Stimulated activated CD8-positive, alpha-beta memory T cell treated with anti-CD3 and anti-CD28 coated beads, Interleukin-15, amount 100 ng/mL, for 24 hours (primary cell): ENCODE results near the gene EHD4.

Experiments used
- DNase-seq: peaks from one replicate; pipeline ENCODE4 v3.0.0-alpha.2; 2020; ENCODE audit warnings: low read depth

Gene EHD4

DNA sequence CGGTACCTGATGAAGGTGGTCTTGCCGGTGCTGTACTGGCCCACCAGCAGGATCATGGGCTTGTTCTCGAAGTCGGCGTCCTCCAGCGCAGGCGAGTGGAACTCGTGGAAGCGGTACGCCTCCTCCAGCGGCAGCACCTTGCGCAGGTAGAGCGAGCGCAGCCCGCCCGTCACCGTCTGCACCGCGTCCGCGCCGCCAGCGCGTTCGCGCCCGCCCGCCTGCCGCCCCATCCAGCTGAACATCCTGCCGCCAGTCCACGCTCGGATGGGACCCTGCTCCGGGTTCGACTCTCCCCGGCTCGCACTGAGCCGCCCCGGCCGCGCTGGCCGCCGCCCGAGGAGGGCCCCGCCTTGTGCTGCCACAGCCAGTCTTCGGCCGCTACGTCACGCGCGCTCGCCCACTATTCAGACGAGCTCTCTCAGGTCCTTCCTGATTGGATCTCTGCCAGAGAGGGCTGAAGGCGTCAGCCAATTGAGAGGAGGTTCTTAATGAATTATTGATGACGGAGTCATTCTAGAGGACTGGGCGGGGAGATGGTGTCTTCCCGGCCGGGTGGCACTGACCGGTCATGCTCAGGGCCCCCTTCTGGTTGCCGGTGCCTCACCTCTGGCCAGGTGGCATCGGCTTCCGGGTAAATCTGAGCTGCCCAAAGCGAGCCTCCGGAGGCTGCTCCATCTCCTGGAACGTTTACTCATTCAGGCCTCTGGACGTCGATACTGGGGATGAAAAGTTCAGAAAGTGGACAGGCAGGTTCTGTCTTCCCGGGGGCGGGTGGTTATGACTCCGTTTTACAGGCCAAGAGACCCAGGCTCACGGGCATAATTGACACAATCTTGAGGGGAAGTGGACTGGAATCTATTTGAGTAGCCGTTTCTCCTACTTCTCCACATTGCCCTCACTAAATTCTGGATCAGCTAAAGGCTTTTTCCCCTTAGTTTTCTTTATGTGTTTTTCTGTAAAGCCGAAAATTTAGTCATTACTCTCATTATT lies at the start of gene EHD4:
Gene EHD4, minus strand, starts transcription at position 305 of the 990 bp plus-strand sequence. Its CDS starts 63 bp downstream, at position 242.
- peak; percentile 80 for DNase-seq

DNA sequence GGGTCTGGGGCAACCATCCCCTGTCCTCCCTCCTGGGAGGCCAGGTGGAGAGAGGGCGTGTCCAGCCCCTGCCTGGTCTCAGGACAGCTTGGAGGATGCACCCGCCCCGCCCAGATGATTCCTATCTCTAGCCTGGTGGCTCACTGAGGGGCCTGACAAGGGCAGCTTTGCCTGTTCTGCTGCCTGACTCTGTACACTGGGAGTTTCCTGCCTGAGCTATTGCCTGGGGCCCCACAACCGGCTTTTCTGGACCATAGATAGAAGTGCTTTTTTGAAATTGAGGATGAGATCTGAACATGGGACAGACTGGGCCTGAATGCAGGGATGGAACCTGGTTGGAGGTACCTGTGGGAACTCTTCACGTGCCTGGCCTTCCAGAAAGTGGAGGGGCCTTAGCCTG lies 49.2 kb upstream of the EHD4 start:
- no peak for DNase-seq

DNA sequence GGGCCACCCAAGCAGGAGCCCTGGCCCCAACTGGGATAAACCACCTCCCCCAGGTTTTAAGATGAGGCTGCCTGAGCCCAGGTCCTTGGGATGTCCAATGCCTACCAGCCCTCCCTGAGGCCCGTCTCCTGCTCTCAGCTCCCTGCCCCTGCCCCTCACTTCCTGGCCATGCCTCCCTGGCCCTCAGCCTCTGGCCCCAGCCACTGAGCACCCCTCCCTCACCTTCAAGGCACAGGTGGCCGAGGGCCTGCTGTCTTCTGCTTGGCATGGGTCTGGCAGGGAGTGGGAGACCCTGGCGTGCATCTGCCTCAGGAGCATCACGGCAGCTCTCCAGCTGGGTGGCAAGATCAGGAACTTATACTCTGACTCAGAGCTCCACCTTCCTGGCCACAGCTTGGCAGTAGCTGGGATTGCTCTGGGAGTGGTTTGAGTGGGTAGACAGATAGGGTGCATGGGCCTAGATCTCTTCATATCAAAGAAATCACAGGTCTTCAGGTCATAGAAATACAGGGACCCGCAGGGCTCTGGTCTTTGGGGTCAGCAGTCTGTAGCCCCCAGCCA lies 48.4 kb upstream of the EHD4 start, which contains the start of gene PLA2G4E:
Gene PLA2G4E, minus strand, starts transcription at position 330 of the 561 bp plus-strand sequence. Its CDS starts 12 bp downstream, at position 318.
- no peak for DNase-seq

DNA sequence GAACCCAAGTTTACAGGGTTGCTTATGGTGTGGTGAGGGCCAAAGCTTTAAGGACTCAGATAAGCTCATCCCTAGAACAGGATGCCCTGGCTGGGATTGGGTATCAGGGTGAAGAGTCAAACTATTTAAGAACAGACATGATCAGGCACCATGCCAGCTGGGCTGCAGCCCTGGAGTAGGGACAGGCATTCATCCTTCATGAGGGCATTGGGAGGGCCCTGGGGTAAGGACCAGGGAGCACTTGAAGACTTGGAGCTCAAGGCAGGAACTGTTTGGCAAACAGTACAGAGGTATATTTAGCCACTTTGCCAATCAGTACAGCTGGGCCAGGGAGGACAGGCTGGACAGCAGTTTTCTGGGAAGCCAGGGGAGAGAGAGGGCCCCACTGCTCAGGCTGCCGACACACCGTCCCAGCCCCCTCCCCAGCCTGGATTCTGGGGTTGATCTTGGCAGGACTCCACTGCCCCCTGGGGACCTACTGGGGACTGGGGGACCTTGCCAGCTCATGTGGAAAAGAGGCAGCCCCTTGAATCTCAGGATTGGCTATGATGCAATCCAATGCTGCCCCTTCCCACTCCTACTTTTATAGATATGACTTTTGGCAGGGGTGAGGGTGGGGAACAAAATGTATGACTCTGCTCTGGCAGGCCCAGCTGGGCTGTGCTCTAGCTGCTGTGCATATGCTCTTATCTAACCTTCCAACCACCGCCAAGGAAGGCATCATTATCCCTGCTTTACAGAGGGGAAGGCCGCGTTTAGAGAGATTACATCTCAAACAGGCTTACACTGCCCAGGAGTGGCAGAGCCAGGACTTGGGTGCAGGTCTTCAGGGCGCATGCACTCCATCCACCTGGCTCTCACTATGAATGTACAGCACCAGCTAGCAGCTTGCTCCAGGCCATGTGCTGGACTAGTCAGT lies 46.2 kb upstream of the EHD4 start:
- DNase-seq = no peak

DNA sequence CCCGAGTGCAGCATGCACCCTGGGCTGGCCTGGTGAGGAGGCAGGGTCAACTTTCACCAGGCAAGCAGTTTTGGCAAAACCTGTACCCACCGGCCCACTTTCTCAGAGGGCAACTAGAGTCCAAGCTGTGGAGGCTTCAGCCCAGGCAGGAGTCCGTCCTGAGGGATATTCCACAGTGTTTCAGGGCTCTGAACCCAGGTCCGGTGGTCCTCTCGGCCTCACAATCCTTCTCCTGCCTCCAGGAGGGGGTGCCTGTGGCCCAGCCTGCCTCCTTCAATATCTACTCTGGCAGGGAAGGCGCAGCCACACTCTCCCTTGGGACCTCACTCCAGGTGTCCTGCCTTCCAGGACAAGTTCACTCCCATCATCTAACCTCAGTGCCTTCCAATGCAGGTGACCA lies 44.6 kb upstream of the EHD4 start:
- no peak for DNase-seq

DNA sequence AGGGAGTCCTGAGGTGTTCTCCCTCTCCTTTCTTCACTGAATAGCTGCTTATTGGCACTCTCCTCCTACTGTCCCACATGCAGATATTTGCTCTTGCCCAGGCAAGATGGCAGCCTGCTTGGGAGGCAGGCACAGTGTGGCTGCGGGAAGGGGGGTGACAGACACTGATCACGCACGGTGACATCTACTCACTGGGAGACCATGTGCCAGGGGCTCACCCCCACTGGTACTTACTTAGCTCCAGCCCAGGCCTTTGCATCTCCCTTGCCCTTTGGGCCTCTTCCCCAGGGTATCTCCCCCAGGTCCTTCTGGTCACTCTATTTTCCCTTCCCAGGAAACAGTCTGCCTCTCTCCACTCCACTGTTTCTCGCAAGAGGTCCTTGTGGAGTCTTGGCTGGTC lies 42.0 kb upstream of the EHD4 start:
- no peak for DNase-seq

DNA sequence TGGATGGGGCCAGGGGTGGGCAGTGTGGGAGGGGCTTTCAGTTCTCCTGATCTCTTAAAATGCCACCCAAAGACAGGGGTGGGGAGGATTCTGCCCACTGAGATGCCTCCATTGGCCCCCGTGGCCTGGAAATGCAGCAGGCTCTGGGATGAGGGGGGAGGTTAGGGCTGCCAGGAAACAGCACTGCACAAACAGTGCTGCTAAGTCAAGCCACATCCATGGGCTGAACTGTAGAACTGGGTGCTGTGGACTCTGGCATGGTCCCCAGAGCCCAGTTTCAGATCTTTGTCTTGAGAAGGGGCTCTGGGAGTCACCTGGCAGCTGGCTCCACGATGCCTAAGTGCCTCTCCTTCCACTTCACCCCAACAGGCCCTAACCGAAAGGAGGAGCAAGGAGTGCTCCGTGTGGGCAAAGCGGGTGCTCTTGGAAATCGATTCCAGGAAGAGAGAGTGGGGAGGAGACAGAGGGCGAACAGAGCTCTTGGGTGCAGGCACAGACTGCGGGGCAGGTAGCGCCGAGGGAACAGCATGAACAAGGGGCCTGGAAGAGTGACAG lies 40.6 kb upstream of the EHD4 start:
- no peak for DNase-seq

DNA sequence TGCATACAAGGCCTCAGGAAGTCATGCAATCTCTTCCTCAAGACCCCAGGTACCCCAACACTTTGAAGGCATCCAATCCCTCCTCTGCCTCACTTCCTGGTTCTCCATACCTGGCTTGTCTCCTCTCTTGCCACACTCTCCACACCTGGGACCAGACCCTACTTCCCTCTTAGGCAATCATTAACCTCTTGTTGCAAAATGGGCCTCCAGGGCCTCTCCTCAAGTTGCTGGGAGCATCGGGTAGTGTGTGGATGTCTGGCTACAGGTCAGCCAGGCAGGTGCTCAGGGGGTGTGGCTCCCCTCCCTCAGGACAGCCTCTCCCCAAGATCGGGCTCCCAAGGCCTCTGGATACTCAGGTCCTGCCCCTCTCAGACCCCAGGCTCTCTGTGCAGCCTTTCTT lies 39.9 kb upstream of the EHD4 start:
- DNase-seq = no peak

DNA sequence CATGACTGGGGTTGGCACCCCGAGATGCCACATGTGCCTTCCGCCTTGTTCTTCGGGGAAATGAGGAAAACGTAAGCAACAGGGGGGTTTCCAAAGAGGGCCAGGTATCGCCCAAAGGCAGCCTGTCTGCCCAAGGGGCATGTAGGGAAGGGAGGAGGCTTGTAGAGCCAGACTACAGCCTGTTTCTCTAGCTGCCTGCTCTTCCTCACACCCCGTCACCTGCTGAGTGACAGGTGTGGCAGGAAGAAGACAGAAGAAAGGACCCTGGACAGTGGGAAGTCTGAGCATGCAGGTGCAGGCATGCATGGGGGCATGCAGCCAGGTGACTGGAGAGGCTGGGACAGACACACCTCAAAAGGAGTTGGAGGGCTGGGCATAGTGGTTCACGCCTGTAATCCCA lies 38.7 kb upstream of the EHD4 start:
- DNase-seq = no peak

DNA sequence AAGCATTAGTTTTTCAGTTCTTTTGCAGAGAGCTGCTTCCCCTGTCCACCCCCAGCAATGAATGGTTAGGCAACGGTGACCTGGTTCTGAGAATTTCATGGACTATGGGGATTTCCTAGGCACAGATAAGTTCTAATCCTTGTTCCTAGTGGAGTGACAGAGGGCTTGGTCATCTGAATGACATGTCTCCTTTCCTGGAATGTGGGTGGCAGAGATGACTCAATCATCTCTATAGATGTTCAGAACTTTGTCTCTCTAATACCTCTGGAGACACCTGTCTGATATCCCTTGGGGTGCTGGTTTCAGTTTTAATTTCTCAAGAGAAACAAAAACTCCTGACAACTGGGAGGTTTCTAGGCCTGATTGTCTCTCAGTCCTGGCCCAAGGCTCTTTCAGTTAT lies 38.1 kb upstream of the EHD4 start:
- no peak for DNase-seq

DNA sequence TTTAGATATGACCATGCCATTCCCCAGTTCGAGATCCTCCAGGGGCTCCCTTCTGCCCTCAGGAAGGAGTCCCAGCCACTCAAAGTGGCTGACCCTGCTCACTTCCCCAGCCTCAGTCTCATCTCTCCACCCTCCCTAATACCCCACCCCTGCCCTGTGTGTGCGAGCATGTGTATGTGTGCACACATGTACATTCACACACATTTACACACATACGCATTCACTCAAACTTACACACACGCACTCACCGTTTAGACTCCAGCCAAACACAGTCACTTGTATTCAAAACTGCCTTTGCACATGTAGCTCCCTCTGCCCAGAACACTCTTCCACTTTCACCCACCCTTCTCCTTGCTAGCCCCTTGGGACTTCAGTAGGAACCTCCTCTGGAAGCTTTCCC lies 37.1 kb upstream of the EHD4 start:
- no peak for DNase-seq

DNA sequence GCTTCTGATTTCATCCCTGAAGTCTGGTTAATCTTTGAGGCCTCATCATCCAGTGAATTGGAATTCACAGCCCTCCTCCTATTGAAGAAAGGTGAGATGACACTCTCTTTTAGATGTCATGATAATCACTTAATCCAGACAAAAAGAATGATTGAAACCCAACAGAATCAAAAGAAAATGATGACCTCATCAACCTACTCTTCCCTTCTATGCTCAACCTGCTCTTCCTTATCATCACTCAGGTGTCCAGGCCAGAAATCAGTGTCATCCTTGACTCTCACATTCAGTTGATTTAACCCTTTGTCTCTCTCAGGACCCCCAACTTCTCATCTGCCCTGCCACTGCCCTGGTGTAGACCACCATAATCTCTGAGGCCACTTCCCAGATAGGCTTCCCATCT lies 36.7 kb upstream of the EHD4 start:
- no peak for DNase-seq

DNA sequence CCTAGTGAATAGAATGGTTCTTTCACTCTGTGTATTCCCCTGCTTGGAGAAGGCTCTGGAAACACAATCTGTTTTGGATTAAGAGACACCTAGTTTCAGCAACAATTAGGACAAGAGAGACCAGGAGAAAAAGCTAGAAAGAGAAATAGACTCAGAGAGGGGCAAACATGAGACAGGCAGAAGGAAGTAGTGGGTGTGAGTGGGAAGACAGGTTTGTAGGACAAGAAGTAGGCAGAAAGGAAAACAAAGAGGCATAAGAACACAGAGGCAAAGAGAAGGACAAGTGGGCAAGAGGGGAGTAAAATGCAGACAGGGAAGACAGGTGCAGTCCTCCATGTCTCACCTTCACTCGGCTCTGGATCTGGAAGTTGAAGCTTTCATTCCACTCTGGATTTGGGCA lies 35.0 kb upstream of the EHD4 start:
- DNase-seq = no peak

DNA sequence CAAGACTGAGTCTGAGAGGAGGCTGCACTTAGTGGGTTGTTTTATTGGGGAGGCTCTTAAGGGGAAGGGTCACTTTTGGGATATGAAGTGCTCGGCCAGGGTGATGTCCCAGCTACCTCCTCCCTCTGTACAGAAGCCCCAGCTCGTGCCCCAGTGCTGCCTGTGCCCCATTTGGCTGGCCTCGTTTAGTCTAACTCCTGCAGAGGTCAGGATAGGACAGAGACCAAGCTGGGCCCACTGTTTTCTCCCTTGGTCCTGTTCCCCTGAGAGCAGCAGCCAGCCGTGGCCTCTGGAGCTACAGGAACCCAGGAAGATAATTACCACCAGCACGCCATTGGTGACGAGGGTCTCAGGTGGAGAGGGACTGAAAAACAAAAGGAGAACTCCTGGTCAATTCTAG lies 30.0 kb upstream of the EHD4 start:
- no peak for DNase-seq

DNA sequence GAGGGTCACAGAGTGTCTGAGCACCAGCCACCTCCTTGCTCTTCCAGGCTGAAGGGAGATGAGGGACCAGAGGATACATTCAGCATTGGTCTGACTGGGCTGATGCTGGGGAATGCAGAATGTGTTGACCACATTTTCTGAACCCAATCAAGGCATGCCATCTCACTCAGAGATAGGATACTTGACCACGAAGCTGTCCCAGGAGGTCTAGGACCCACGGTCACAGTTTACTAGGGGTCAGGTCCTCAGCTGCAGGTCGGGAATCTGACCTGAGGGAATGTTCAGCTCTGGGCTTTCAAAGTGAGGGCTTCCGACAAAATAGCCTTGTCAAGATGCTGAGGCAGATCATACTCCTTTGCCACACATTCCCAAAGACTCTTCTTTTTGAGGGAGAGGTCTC lies 28.9 kb upstream of the EHD4 start:
- DNase-seq = no peak

DNA sequence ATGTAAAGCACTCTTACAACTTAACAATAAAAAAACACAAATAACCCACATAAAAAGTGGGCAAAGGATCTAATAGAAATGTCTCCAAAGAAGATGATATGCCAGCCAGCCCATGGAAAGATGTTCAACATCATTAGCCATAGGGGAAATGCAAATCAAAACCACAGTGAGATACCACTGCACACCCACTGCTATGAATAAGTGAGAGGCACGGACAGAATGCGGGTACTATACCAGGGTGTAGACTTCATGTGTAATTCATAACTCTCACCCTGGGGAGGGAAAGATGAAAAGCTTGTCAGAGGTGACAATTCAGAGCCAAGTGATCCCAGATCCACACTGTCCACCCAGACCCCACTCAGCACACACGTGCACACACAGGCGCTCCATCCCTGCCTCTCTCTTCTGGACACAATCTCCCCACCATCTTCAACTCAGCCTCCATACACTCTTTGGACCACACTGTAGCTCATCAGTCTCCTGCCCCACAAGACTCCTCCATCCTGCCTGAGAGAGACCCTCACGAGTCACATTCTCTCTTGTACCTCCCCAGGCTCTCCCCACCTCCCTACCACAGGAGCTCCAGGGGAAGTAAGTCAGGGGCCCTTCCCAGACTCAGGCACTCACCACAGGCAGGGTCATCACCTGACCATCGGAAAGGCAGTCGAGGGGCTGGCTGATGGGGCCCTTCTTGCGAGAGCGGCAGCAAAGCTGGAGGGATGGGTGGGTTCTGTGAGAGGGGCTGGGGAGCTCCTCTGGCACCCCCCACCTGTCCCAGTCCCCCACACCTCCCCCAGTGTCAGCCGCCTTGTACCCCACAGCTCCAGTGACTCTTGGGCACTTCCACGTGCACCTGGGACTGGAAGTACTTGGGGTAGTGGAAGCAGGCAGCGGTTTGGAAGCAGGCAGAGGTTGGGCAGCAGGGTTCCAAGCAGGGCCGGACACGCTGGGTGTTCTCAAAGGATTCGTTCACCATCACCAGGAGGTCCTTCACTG lies 27.2 kb upstream of the EHD4 start:
- no peak for DNase-seq

DNA sequence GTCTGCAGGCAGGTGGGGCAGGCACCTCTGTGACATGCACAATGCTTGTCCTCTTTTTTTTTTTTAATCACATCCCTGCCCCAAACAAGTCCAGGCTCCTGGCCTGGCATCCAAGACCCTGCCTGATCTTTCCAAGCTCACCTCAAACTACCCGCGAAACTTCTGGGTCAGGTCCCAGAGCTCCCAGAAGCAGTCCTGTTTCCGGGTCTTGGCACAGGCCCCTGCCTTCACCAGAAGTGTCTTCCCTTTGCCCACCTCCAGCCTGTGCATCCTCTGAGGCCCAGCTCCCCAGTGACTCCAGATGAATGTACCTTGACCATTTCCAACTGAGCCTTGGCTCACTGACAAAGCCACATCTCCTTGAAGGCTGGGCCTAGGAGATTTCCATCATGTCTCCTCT lies 25.5 kb upstream of the EHD4 start:
- DNase-seq = no peak

DNA sequence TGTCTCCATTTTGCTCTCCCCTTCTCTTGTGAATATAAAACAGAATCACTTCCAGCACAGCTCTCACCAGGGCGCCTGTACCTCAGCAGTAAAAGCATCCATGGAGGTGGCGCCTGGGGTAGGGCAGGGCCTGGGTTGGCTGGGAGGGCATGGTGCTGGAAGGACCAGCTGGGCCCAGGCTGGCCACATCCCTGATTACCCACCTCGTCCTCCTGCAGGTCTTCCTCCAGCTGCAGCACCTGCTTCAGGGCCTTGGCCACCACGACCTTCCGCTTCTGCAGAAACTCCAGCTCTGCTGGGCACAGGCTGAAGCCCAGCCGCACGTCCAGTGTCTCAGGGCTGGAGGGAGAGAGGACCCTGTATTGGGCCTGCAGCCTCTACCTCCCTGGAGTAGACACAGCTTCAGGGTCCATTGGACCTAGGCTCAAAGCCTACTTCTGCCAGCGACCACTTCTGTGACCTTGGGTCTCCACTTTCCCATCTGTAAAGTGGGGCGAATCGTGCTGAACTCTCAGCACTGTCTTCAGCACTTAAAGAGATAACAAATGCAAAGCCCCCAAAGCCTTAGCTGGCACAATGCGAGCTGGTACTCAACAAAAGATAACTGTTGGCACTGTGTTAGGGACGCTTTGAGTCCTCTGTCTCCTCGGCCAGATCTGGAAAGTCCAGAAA lies 24.7 kb upstream of the EHD4 start:
- no peak for DNase-seq

DNA sequence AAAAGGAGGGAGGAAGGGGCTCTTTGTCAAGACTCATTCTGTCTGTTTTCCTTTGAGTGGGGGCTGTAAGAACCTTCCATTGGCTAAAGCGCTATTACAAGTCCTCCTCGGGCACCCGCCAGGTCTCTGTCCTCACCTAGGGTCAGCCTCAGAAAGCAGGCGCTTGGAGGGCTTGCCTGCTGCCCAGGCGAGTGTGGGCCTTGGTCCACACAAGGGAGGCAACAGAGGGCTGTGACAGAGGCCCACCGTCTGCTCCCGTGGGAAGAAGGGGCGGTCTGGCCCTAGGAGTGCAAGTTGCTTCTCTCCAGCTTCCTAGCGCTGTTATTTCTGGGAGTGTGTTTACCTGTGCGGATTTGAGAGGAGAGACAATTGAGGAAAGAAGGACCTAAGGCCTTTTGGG lies 24.0 kb upstream of the EHD4 start:
- DNase-seq = no peak

DNA sequence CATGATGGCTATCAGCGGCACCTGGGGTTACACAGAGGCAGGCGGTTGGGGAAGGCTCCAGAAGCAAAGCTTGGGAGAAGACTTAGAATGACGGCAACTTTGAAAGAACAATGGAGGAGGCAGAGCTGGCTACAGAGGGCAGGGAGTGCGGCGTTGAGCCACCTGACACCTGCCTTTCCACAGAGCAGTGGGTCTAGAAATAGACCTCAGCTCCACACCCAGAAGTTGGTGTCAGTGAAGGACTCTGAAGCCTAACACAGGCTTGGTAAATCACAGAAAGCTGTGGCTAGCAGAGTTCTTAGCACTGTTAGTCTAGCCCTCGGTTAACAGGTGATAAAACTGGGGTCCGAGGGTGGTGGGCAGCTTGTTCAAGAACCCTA lies 23.1 kb upstream of the EHD4 start:
- DNase-seq = no peak
